GM12872 (cell line): ENCODE measurements around the gene BPIFB4.

Experiments used
- CTCF ChIP-seq: IDR thresholded peaks from 3 replicates; pipeline ENCODE4 v1.5.1; 2011; ENCODE audit warnings: low read depth, mild to moderate bottlenecking, low read length, moderate library complexity; ENCODE audit not compliant: insufficient read depth

The BPIFB4 gene

GRCh38 chr20:33053291-33054106 lies 25.9 kb upstream of the BPIFB4 start, which contains the start of gene BPIFB3:
BPIFB3 (plus strand) TSS chr20:33053903; CDS start chr20:33055436, 1,533 bp downstream.
- TF ChIP-seq CTCF: no peak

DNA sequence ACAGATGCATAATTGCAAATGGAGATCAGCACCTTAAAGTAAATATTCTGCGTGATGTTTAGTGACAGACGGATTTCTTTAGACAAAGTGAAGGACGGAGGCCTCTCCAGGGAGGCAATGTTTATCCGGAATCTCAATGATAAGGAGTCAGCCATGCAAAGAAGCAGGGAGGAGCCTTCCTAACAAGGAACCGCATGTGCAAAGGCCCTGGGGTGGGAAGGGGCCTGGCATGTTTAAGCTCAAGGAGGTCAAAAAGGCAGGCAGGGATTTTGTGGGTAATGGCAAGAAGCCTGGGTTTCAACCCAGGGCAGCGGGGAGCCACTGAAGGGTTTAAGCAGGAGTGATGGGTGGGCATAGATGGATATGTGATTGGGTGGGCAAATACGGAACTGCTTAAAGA lies 25.1 kb upstream of the BPIFB4 start:
- TF ChIP-seq CTCF: no peak

DNA sequence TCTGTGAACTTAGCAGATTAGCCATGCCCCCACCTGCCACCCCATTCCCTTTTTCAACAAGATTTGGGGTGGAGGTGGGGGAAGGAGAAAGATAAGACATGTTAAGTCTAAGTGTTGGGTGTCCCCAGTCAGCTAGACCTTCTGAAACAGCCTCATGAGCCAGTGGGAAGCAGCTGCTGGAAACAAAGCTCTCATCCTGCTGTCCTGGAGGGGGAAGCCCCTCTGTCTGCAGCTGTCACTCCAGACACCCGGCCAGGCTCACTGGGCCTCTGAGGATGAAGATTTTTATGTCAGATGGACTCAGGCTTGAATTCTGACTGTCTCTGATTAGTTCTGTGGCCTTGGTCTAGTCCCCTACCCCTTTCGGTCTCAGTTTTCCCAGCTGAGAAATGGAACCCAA lies 24.7 kb upstream of the BPIFB4 start:
- no peak for TF ChIP-seq CTCF

- TF ChIP-seq CTCF: no peak
Observed at GRCh38 chr20:33059136-33059535, 20.3 kb upstream of the BPIFB4 start.

- TF ChIP-seq CTCF: no peak
Observed at GRCh38 chr20:33059741-33060390, 19.6 kb upstream of the BPIFB4 start.

GRCh38 chr20:33061658-33062028 lies 17.8 kb upstream of the BPIFB4 start:
- no peak for TF ChIP-seq CTCF

GRCh38 chr20:33062105-33062824 lies 17.2 kb upstream of the BPIFB4 start:
- no peak for TF ChIP-seq CTCF
